GM12801 (cell line): ENCODE results near the gene KCNK18.

Experiments used
- TF ChIP-seq, protein P1 (sequence below): IDR thresholded peaks from one replicate; pipeline ENCODE4 v1.5.1; 2011; ENCODE audit warnings: control low read depth; ENCODE audit not compliant: insufficient read length; ENCODE audit errors: extremely low read depth

Gene KCNK18

DNA sequence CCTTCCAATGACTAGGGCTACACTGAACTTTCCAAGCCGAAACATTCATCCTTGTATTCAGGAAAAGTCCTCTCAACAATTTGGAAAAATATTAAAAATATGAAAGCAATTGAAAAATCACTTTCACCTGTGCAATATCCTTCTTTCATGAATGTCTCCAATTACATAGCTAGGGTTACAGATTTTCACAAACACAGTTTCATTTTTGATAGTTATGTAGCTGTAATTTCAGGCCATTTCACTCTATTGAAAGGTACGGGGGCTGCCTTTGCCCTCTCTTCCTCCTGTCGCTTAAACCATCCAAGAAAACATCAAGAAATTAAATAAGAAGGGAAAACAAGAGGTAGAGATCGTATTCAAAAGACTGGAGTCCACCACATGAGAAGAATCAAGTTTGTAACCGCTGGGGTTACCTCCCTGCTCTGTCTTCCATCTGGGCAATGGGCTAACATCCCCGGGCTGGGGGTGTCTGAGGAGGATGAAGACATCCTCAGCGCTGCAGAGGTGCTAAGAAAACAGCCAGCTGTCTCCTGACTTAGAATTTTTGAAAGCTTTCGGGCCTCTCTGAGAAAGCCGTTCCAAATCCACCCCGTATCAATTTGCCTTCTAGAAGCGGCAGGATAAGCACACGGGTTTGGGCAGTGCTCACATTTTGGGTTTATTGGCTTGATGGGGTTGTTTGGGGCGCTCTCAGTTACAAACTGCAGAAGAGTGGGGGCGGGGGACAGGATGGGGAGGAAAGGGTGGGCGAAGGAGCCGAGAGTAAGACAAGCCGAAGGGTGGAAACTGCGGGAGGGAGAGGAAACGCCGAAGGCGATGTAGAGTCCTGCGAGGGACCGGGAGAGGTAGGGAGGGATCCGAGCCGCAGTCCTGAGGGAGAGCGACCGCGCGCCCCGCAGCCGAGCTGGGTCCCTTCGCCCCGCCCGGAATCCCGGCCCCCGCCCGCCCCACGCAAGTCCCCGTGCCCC is 34.9 kb upstream of the KCNK18 start:
- TF ChIP-seq, protein P1, sequence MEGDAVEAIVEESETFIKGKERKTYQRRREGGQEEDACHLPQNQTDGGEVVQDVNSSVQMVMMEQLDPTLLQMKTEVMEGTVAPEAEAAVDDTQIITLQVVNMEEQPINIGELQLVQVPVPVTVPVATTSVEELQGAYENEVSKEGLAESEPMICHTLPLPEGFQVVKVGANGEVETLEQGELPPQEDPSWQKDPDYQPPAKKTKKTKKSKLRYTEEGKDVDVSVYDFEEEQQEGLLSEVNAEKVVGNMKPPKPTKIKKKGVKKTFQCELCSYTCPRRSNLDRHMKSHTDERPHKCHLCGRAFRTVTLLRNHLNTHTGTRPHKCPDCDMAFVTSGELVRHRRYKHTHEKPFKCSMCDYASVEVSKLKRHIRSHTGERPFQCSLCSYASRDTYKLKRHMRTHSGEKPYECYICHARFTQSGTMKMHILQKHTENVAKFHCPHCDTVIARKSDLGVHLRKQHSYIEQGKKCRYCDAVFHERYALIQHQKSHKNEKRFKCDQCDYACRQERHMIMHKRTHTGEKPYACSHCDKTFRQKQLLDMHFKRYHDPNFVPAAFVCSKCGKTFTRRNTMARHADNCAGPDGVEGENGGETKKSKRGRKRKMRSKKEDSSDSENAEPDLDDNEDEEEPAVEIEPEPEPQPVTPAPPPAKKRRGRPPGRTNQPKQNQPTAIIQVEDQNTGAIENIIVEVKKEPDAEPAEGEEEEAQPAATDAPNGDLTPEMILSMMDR: no peak

DNA sequence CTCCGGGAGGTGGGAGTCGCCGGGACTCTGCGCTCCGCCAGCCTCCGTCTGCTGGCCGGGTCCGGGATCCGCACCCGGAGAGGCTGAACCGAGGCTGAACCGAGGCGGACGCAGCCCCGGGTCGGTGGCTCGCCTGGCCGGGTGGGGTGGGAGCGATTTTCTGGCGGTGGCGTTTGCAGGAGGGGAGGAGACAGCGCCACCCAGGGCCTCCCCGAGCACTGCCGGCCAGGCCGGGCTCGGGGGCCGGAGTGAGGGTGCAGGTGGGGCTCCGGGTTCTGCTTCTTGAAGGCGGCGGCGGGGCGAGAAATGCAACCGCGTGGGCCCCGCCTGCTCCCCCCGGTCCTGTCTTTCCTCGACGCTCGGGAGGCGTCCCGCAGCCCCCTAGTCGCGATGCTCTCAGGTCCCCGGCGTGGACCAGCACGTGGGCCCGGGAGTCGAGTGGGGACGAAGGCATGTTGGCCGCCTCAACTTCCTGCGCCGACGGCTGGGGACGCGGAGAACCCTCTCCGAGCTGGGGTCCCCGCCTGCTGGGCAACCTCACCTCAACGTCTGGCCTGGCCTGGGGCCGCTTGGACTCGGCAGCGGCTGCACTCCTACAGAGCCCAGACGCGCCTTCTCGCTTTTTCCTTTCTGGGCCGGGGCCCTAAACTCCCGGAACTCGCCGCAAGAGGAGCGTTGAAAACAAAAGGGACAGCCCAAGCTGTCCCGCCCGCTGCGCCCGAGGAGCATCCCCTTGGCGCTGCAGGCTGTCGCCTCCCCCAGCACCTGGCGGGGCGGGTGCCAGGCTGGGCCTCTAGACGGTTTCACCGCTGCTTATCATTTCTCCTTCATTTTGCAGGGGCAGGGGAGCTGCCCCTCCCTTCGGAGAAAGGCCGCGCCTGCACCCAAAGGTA is 34.0 kb upstream of the KCNK18 start:
- TF ChIP-seq, protein P1: no peak

DNA sequence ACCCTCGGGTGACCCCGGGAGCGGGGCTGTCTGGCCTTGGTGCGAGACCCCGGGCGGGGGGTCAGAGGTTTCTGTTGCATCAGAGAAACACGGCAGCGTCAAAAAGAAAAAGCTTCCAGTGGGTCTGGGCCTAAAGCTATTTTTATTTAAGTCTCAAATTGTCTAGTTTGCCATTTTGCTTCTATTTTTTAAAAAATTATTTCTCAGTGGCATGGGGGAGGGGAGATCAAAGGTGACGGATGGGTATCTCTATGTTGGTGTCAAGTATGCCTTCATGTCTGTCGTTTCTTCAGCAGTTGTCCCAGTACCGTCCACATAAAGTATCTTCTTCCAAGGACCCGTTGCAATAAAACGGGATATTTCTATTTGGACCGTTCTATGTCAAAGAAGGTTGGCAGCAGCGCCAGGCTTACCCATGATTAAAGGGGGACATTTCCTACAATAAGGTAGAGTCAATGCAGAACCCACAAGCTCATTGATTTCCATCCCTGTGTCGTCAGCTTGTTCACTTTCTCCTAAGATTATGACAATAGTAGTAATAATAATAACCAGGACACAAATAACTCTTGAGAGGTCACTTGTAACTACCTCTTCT is 33.2 kb upstream of the KCNK18 start:
- TF ChIP-seq, protein P1: no peak

DNA sequence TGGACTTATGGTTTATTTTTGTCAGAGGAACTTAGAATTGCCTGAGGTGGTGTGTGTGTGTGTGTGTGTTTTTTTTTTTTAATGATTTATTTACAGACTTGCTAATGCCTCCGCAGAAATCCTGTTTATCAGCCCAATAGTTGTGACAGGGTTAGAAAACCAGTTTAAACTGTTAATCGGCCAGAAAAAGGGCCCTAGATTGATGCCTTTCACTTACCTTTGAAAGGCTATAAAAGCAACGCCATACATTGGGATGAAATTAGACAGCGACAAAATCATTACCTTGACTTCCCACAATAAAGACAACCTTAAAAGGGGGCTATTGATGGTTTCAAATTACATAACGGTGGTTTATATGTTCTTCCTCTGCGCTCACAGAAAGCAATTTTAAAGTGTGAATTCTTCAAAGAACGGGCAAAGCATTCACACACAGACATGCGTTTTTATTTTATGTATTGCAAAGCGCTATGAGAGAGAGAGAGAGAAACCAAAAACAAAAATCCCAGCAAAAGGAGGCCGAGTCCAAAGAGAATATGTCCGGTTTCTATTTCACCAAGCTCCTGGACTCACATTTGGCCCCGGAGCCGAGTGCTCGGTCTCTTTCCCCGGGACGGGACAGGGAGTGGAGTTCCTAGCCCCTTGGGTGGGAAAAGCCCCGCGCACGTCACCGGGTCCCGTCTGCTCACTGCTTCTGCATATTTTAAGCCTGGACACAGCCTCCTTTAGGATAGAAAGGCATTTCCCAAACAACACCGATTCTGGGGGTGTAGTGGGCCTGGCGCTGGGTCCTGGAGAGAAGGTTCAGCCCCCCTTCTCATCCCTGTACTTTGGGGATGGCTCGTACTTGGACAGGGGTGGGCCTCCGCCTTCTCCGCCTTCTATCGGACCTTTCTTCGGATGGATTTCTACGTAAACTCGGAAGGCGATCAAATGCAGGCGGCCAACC is 32.4 kb upstream of the KCNK18 start:
- TF ChIP-seq, protein P1: no peak

DNA sequence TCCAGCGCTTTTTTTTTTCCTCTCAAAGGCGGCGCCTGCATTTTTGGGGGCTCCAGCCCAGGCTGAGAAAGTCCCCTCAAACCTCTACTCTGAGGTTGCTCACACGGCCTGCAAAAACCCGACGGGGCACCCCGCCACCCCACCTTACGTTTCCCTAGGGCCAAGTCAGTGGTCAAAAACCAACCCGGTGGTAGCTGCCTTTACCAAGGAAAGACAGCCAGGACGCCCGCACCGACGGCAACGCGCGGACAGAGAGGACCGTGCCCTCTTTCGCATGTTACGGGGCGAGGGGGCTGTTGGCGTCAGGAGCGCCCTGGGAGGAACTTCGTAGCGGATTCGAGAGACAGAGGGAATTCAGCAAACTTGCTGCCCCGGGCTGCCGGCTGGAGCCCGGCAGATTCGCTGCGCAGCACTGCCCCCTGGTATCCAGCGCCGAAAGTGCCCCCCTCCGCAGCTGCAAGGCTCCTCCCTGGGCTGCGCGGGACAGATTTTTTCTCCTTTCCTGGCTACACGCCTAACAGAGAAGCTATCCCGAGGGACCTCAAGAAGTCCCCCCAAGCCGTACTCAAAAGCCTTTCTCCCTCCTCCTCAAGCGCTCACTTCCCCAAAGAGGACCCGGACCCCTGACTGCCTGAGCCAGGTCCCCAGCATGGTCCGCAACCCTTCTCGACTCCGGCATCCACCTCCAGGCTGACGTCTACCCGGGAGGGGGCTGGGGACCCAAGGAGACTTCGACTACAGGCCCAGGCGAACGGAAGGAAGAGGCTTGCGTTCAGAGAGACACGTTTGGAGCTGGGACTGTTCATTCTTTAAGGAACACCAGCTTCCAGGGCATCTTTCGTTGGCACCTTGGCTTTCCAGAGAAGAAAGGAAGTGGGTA is 31.5 kb upstream of the KCNK18 start:
- TF ChIP-seq, protein P1: no peak
